GM18507 (cell line): ENCODE results near the gene PGM2L1.
"Not testable (repeated sequence)": the region's sequence is repeated elsewhere in the genome, so short reads cannot be mapped to it uniquely, and the experiment has no call there.

ENCODE experiments used
- DNase-seq: peaks from one replicate; pipeline ENCODE4 v3.0.0; 2011; ENCODE audit warnings: low read depth; ENCODE audit not compliant: insufficient read length; ENCODE audit errors: extremely low spot score
- FAIRE-seq: peaks from 2 replicates; lab custom pipeline; 2011; peaks lifted over from hg19 to GRCh38; lab: Jason Lieb, UNC

Gene PGM2L1

DNA sequence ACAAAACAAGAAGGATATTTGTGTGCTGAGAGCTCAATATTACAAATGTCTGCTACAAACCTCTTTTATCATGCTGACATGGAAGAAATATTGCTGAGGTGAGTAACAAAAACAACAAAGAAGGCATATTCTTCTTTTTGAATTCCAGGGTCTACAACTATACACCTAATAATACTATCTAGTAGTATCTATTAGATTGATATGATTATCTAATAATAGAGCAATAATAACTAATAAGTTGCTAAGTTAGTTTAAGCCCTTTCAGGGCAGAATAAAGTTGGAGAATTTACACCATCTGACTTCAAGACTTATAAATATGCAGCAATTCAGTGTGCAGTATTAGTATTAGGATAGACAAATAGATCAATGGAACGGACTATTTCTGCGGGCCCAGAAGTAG lies 11.4 kb upstream of the PGM2L1 start:
- DNase-seq (no peak), FAIRE-seq (no peak)

DNA sequence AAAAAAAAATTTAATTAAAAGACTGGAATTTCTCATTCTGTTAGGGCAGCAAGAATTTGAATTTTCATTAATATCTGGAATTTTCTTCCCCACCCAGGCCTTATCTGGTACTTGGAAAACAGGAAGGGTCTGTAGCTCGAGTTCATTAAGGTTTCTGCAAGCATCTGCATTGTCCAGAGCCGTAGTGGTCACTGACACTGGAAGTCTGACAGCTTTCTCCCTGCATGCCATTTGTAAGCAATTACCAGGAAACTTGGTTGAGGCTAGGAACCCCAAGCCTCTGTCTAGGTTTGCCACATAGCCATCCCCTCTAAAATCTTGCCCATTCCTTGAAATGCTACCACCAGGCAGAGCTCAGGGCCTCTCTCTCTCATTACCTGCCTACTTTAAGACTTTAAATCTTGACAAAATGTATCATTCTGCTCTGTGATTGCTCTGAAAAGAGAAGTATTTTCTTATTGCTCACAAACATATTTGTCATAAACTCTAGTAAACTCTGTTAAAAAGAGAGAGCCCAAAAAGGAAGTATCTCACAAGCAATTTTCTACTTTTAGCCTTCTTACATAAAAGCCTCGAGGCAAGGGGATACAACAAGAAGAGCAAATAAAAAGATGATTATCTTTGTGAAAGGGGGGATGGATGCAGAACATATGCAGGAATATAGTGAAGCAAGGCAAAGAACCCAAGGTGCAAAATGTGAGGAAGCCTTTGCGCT lies 5.5 kb upstream of the PGM2L1 start:
- FAIRE-seq = no peak
- no peak for DNase-seq

DNA sequence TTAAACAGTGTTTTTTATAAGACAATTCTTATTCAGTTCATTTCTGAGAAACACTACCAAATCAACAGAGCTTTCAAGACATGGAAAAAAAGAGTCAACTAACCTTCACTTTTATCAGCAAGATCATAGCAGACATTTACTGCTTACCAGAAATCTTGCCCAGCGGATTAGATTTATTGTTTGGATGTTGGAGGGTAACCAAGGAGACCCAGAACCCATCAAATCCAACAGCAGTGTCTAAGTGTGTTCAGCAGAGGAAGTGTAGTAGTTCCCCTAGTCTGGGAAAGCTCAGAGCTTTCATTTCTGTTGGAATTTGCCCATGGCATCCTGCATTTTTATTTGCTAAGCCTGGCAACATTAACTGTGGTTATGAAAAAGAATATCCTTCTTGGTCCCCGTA lies 2.4 kb upstream of the PGM2L1 start:
- FAIRE-seq = no peak

DNA sequence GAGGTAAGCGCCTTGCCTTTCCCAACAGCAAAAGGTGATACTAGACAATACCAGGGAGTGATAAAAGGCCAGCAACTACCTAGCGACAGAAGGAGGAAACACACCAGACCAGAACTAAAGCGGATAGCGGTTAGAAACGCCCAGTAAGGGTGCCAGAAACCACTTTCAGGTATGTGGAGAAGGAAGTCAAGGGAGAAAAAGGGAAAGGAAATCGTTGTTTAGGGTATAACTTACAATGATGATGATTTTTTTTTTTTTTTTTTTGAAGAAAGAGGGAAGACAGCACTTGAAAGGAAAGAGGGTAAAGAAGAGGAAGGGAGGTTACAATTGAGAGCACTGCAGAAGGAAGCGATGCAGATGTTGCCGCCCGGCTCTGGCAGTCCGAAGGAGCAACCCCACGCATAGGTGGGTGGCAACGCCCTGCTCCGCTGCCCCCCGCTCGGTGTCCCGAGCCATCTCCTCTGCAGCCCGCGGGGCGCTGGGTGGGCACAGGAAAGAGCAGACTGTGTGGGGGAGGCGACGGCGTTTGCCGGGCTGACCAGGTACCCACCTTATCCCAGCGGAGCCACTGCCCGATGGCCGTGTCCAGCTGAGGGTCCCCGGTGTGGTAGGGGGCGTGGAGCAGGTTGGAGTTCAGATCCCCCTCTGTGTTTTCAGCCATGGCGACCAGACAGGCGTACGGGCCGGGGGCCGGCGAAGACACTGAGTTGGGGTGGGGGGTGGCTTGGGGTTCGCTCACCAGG lies 561 bp downstream of the PGM2L1 start:
- FAIRE-seq = no peak
- DNase-seq = no peak

More for the DNA sequence above, 2.4 kb upstream of the PGM2L1 start:
- no peak for DNase-seq

DNA sequence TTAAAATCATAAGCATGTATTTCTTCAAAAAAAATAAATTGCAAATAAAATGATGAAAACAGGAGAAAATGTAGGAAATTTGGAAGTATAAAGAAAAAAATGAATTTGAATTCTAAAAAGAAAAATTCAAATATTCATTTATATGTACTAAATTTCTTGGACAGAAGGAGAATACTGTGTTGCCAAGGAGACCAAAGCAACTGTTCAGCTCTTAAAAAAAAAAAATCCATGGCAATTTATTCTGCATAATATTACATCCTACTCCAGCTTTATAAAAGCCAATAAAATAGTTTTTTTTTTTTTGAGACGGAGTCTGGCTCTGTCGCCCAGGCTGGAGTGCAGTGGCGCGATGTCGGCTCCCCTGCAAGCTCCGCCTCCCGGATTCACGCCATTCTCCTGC lies 6.0 kb downstream of the PGM2L1 start:
- no peak for FAIRE-seq
- no peak for DNase-seq

DNA sequence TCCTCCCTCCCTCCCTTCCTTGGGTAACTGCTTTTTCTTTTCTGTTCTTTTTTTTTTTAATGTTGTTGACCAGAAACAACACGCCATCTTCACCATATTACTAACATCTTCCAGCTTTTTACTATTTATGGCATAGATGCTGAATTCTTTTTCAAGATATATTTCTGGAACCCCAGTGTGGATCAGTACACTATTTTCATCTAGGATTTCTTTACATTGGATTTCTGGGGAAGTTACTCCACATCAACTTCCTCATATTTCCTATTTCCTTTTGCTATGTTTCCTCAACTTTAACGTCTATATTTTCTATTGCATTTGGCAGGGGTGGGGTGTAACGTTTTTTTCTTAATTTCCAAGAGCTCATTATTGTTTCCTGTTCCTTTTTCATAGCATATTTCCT lies 7.0 kb downstream of the PGM2L1 start:
- no peak for DNase-seq
- FAIRE-seq = no peak

DNA sequence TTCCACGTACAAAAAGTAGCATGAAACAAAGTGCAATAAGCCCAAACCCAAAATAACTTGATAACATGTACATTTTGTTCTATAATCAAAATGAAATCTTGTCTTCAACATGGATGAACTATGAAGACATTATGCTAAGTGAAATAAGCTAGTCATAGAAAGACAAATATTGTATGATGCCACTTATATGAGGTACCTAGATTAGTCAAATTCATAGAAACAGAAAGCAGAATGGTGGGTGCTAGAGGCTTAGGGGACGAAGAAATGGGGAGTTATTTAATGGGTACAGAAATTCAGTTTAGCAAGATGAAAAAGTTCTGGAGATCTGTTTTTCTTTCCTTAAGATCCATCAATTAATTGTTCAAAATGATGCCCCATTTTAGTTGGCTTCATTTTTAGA lies 7.5 kb downstream of the PGM2L1 start:
- no peak for FAIRE-seq
- no peak for DNase-seq

DNA sequence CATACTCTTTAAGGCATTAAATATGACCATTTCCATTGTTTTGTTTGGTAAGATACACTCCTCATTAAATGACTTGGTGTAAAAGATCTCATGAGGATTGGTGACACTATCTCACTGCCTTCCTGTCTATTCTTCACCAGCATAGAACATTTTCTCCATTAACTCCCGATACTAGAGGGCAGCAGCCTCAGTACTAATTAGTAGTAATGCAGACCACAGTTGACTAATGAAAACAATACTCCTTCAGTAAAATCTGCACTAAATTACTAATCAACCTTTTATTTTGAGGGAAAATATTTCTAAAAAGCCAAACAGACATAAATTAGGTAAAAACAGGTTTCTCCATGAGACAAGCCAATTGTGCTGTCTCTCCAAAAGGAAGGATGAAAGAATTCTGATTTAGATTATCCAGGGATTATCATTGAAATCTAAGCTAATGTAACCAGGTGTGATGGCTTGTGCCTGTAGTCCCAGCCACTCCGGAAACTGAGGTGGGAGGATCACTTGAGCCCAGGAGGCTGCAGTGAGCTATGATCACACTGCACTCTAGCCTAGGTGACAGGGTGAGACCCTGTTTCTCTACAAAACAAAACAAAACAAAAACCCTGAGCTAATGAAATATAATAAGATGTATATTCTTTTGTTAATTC lies 9.4 kb downstream of the PGM2L1 start:
- FAIRE-seq (peak; percentile 80), DNase-seq (no peak)

DNA sequence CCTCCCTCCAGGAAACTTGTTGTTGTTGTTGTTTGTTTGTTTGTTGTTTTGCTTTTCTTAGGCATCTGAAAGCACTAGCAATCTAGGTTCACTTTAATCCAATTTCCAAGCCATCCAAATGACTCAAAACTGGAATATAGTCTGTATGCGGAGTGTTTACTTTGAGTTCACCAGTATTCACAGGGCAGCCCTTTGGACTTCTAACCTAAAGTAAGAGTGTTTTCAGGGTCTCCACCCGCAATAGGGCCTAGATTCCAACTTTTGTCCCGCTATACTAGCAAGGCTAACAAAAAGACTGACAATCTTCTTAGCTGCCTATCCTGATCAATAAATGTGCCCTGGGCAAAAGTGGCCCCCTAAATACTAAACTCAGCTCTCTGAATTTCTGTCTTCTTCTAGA lies 13.6 kb downstream of the PGM2L1 start:
- FAIRE-seq = no peak
- DNase-seq = no peak

DNA sequence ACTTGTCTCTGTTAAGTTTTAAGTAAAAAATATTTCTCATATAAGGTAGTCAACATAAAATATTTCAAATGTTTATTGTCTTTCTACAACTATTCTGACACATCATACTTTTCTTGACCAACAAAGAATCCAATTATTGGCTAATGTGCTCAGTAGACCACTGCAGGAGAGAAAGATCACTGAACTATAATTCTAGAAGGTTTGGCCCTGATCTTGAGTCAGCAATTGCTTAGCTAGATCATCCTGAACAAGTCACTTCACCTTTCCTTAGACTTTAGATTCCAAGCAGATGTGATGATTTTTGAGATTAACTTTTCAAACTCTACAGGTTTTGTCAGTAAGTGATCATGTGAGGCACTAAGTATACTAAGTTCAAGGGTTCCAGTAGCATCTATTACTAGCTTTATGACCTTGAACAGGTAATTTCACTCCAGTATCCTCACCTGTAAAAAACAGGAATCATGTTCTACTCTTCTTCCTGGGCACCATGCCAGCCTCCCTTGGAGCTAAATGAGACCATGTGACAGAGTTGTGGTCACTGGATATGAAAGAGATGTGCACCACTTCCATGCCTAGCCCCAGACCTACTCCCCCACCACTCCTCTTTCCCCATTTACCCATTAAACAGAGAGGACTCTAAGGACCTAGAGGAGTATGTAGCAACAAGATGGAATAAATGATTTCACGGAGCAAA lies 17.3 kb downstream of the PGM2L1 start:
- no peak for DNase-seq
- FAIRE-seq = no peak

DNA sequence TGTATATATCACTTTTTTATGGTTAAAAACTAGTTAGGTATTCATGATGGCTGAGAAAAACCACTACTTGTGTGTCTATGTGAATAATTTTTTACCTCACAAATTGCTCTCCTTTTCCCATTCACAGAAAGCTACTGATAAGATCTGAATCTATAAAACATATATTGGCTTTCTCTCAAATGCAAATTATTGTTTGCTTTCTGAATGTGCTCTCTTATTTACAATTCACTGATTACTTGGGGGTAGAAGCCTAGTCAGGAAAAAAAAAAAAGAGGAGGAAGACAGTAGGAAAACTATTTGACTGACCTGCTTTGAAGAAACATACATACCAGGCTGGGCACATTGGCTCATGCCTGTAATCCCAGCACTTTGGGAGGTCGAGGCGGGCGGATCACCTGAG lies 20.5 kb downstream of the PGM2L1 start:
- FAIRE-seq = no peak

DNA sequence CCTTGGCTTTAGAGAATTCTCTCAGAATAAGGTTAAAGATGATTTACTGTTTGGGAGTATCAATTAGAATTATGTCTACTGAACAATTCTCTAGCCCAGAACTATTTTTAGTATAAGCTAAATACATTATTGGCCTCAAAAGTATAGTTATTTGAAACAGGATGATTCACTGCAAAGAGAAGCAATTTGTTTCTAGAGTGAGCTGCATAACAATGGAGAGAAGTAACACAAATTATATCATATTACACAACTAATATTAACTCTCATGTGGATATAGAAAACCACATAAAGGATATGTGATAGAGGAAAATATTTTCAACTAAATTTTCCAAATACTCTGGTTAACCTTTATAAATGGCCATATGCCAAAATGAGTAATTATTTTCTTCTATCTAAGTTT lies 24.9 kb downstream of the PGM2L1 start:
- FAIRE-seq (no peak), DNase-seq (no peak)

More for the DNA sequence above, 20.5 kb downstream of the PGM2L1 start:
- no peak for DNase-seq

DNA sequence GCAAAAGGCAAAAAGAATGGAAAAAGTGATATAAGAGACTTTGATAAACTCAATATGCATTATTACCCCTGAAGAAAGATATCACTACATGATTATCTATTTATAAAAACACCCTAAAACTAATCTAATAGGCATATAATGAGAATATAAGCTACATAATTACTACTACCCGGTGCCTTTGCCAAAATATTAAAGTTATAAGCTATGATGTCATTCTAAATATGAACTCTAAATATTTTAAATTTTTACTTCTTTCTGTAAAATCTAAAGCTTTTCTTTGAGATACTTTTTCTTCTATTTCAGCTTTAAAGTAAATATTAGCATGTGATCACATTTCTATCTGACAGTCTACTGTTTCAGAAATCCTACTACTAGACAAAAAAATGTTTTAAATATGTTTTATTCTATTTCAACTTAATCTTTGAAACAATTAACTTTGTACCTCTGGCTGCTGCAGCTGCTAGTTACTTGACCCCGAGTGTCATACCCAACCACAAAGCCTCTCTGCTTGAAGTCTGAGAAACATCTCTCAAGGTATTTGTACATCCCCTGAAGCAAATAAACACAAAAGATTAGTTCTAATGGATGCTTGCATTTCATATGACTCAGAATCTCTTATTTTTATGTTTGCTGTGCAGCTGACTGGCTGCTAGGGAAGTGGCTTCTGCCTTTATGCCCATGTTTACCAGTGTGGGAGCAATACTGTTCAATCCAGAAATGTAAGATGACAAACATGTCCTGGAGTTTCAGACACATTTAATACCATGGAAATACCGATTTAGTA lies 26.8 kb downstream of the PGM2L1 start:
- no peak for FAIRE-seq
- no peak for DNase-seq

DNA sequence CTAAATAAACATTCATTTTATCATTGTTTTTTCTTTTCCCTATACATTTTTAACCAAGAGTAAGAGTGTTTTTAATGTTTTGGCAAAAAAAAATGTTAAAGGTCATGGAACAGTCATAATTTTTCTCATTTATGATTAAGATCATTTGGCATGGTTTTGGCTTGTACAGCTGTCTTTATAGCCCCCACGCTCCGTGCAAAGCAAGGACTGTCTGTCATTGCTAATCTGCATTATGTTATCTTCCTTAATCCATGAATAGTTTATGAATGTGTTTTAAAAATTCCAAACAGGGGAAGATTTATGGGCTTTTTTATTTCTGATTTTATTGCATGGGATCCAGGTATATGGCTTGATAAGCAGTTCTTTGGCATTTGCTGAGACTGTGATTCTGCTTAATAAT lies 28.1 kb downstream of the PGM2L1 start:
- DNase-seq (no peak), FAIRE-seq (no peak)

DNA sequence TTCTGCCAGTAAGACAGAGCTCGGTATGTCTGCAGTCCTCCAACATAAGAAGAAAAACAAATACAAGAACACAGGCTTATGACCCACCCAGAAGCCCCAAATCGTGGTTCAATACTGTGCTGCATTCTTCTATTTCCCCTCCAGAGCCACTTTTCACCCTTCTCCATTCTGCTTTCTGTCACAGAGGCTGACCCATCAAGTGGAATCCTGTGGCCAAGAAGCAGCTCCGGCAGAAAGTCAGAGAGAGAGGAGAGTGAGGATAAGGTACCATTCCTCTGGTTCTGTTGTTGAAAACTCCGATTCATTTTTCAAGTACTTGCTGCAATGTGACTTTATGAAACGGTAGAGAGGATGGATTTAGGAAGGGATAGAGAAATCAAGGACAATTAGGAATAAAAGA lies 30.4 kb downstream of the PGM2L1 start:
- no peak for DNase-seq
- no peak for FAIRE-seq

DNA sequence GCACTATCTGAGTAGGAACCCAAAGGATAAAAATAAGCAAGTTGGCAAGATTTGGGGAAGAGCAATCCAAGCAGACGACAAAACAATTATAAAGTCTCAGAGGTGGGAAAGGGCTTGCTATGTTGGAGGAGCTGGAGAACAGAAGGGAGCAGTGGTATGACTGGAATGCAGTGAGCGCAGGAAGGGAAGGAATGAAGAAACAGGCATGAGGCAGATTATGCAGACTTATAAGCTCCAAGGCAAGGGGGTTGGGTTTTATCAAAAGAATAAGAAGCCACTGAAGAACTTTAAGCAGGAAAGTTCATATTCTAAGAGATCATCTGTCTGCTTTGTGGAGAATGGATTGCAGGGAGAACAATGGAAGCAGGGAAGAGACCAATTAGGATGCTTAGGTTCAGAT lies 31.7 kb downstream of the PGM2L1 start:
- FAIRE-seq = no peak
- no peak for DNase-seq

DNA sequence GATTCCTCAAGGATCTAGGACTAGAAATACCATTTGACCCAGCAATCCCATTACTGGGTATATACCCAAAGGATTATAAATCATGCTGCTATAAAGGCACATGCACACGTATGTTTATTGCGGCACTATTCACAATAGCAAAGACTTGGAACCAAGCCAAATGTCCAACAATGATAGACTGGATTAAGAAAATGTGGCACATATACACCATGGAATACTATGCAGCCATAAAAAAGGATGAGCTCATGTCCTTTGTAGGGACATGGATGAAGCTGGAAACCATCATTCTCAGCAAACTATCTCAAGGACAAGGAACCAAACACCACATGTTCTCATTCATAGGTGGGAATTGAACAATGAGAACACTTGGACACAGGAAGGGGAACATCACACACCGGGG lies 32.4 kb downstream of the PGM2L1 start:
- DNase-seq, FAIRE-seq: not testable (repeated sequence)

DNA sequence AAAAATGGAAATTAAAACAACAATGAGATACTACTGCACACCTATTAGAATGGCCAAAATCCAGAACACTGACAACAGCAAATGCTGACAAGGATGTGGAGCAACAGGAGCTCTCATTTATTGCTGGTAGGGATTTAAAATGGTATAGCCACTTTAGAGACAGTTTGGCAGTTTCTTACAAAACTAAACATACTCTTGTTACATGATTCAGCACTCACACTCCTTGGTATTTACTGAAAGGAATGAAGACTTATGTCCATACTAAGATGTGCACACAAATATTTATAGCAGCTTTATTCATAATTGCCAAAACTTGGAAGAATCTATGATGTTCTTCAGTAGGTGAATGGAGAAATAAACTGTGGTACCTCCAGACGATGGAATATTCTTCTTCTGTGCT lies 40.8 kb downstream of the PGM2L1 start:
- DNase-seq = no peak
- no peak for FAIRE-seq

DNA sequence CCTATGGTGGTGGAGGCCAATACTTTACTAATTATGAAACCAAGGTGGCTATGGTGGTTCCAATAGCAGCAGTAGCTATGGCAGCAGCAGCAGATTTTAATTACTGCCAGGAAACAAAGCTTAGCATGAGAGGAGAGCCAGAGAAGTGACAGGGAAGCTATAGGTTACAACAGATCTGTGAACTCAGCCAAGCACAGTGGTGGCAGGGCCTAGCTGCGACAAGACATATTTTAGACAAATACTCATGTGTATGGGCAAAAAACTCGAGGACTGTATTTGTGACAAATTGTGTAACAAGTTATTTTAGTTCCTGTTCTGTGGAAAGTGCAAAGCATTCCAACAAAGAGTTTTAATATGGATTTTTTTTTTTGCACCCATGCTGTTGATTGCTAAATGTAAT lies 42.6 kb downstream of the PGM2L1 start:
- FAIRE-seq (no peak), DNase-seq (no peak)
